ENCODE measurements around the gene ARRDC1. TPM values are rescaled to one million over a fixed set of nuclear protein-coding genes. Genes with fewer than 3 reads are reported as not detected.

The ARRDC1 gene
- total RNA-seq, 1 donor: 15.0 TPM

GRCh38 chr9:137630679-137631078 is 25.2 kb downstream of the ARRDC1 start:
- TF ChIP-seq, protein P1, sequence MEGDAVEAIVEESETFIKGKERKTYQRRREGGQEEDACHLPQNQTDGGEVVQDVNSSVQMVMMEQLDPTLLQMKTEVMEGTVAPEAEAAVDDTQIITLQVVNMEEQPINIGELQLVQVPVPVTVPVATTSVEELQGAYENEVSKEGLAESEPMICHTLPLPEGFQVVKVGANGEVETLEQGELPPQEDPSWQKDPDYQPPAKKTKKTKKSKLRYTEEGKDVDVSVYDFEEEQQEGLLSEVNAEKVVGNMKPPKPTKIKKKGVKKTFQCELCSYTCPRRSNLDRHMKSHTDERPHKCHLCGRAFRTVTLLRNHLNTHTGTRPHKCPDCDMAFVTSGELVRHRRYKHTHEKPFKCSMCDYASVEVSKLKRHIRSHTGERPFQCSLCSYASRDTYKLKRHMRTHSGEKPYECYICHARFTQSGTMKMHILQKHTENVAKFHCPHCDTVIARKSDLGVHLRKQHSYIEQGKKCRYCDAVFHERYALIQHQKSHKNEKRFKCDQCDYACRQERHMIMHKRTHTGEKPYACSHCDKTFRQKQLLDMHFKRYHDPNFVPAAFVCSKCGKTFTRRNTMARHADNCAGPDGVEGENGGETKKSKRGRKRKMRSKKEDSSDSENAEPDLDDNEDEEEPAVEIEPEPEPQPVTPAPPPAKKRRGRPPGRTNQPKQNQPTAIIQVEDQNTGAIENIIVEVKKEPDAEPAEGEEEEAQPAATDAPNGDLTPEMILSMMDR (IDR thresholded peaks at IDR 0.05; ENCODE audit: insufficient read depth, low read length): no peak
- no peak overlapping the region for H3K4me3 ChIP-seq (ENCODE audit: low read depth, low read length)
- DNase-seq (ENCODE audit: low read depth): no peak

DNA sequence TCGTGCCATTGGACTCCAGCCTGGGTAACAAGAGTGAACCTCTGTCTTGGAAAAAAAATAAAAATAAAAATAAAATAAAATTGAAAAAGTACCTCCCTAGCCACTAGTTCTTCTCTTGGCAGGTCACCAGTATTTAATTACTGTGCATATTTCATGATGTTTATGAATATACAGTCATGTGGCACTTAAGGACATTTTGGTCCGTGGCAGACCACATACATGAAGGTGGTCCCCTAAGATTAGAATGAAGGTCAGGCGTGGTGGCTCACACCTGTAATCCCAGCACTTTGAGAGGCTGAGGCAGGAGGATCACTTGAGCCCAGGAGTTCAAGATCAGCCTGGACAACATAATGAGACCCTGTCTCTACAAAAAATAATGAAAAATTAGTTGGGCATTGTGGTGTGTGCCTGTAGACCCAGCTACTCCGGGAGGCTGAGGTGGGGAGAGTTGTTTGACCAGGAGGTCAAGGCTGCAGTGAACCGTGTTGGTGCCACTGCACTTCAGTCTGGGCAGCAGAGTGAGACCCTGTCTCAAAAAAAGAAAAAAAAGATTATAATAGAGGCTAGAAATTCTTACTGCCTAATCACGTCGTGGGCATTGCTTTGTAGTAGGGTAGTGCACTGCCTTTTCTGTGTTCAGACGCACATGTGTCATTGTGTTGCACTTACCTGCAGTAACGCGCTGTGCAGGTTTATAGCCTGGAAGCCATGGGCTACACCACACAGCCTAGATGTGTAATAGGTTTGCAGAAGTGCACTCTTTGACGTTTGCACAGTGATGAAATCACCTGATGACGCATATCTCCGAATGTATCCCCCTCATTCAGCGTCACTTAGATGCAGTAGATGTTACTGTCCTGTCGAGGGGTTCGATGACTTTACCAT is 26.1 kb downstream of the ARRDC1 start:
- DNase-seq (ENCODE audit: low read depth): no peak
- H3K4me3 ChIP-seq (ENCODE audit: low read depth, low read length): no peak overlapping the region
- TF ChIP-seq, protein P1 (IDR thresholded peaks at IDR 0.05; ENCODE audit: insufficient read depth, low read length): no peak

DNA sequence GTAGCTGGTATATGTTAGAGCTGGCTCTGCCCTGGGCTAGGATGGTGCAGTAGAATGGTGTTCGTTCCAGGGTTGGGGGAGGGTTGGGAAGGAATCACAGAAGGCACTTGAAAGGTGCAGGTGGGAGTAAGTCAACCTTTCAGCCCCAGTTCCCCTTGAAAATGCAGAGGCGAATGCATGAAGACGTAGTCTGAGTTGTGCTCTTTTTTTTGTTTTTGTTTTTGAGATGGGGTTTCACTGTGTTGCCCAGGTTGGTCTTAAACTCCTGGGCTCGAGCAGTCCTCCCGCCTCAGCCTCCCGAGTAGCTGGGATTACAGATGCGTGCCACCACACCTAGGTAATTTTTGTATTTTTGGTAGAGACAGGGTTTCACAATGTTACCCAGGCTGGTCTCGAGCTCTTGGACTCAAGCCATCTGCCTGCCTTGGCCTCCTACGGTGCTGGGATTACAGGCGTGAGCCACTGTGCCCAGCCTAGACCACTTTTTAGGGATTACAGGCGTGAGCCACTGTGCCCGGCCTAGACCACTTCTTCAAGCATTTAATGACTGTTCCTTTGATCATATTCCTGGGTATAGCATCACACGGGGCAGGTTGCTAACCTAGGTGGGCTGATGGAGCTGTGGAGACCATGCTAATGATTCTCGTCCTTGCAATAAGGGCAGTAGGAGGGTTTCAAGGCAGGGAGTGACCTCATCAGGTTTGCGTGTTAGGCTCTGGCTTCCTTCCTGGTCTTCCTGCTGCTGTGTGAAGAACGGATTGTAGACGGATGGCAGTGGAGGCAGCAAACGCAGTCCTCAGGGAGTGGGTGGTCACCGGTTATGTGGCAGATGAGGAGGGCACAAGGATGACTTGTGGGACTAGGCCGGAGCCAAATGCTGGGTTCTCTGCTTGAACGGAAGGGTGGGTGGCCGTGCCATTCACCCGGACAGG is 27.0 kb downstream of the ARRDC1 start:
- H3K4me3 ChIP-seq (ENCODE audit: low read depth, low read length): no peak overlapping the region
- TF ChIP-seq, protein P1 (IDR thresholded peaks at IDR 0.05; ENCODE audit: insufficient read depth, low read length): no peak
- peak; percentile 61 for DNase-seq (ENCODE audit: low read depth)

GRCh38 chr9:137634016-137634415 is 28.5 kb downstream of the ARRDC1 start:
- DNase-seq (ENCODE audit: low read depth): no peak
- H3K4me3 ChIP-seq (ENCODE audit: low read depth, low read length): no peak overlapping the region
- TF ChIP-seq, protein P1 (IDR thresholded peaks at IDR 0.05; ENCODE audit: insufficient read depth, low read length): no peak

DNA sequence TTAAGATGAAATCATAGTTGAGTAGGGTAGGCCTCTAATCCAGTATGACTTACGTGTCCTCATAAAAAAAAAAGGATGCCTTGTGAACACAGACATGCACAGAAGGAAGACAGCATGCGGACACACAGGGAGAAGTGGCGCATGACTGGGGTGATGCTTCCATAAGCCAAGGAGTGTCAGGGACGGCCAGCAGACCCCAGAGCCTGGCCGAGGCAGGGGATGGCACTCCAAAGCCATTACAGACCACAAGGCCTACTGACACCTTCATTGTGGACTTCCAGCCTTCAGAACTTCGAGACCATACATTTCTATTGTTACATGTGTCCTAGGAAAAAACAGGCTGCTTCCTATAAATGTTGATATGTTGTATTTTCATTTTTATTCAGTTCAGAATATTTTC is 33.2 kb downstream of the ARRDC1 start:
- DNase-seq (ENCODE audit: low read depth): no peak
- no peak overlapping the region for H3K4me3 ChIP-seq (ENCODE audit: low read depth, low read length)
- TF ChIP-seq, protein P1 (IDR thresholded peaks at IDR 0.05; ENCODE audit: insufficient read depth, low read length): no peak

DNA sequence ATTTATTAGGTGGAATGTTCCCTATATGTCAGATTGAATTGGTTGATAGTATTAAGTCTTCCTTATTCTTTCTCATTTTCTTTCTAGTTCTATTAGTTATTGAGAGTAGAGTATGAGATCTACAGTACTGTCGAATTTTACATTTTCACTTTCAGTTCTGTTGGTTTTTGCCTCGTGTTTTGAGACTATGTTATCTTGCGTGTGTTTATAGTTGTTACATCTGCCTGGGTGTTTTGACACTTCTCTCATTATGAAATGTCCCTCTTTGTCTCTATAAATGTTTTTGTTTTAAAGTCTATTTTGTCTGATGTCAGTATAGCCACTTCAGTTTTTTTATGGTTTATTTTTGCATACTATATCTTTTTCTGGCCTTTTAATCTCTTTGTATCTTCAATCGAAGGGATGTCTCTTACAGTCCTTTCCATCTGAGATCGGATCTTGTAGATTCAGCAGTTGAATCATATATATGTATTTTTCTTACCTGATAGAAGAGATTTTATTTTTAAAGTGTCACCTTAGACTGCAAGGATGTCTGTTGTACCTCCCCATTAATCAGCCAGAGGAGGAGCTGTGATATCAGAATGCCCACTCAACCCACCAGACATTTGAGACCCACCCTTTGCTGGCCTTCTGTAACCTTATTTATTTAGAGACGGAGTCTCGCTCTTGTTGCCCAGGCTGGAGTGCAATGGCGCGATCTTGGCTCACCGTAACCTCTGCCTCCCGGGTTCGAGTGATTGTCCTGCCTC is 34.0 kb downstream of the ARRDC1 start:
- TF ChIP-seq, protein P1 (IDR thresholded peaks at IDR 0.05; ENCODE audit: insufficient read depth, low read length): no peak
- DNase-seq (ENCODE audit: low read depth): peak; percentile 35
- H3K4me3 ChIP-seq (ENCODE audit: low read depth, low read length): peak overlapping the region; percentile 44

Measured in fibroblast of the aortic adventitia (primary cell).